B cell (primary cell): Measurements from ENCODE around the gene CAMK1D. TPM values are rescaled to one million over a fixed set of nuclear protein-coding genes. Genes with fewer than 3 reads are reported as not detected.

Source experiments
- ATAC-seq: fragments of 200-7000 bp; cut with Tn5 transposase; one replicate; pipeline ENCODE4 v1.10.0; 2021; ENCODE audit warnings: low read depth, mild to moderate bottlenecking, moderate number of reproducible peaks, moderate library complexity
- CTCF ChIA-PET: fragments of 350-600 bp; sonication (Branson Sonifier 250); formaldehyde crosslinking; loops from one replicate; lab custom pipeline; 2021; ENCODE audit warnings: antibody characterized with exemption, inconsistent platforms; lab: Charles Lee
- POLR2A ChIA-PET: fragments of 350-600 bp; sonication (Branson Sonifier 250); formaldehyde crosslinking; loops from one replicate; lab custom pipeline; 2021; ENCODE audit warnings: antibody characterized with exemption; lab: Charles Lee
- DNase-seq: peaks from one replicate; pipeline ENCODE4 v3.0.0; 2013
- H2AFZ ChIP-seq: 2 replicates; pipeline ENCODE4 v1.6.1; 2012; ENCODE audit warnings: mild to moderate bottlenecking, low read depth, low read length; ENCODE audit not compliant: insufficient read depth, poor library complexity, severe bottlenecking
- H3K27ac ChIP-seq, 2 donors: 1 replicate in 1 of 2; 2 replicates in 1 of 2; pipeline ENCODE4 v1.5.1; 2012 to 2013; ENCODE audit warnings: low read length in 2 of 2, mild to moderate bottlenecking in 2 of 2, moderate library complexity in 1 of 2
- H3K27me3 ChIP-seq, 4 experiments: fragments of 200-600 bp in 1 of 4; sonication (generic) in 1 of 4; replicated peaks in 1 of 4; 1 replicate in 2 of 4; 2 replicates in 2 of 4; pipeline versions ENCODE4 v1.6.1 to v1.7.0; 2013 to 2016; ENCODE audit warnings: low read length in 3 of 4, mild to moderate bottlenecking in 2 of 4, mixed read lengths in 1 of 4, moderate library complexity in 1 of 4; ENCODE audit not compliant: insufficient read depth in 4 of 4, control insufficient read depth in 3 of 4; ENCODE audit errors: control extremely low read depth in 1 of 4
- H3K36me3 ChIP-seq, 2 experiments: replicated peaks in 1 of 2; 1 replicate in 1 of 2; 2 replicates in 1 of 2; pipeline versions ENCODE4 v1.6.1 to v1.7.1; 2013; ENCODE audit warnings: low read length in 1 of 2; ENCODE audit not compliant: insufficient read depth in 2 of 2, control insufficient read depth in 1 of 2; ENCODE audit errors: control extremely low read depth in 1 of 2, extremely low read depth in 1 of 2
- H3K4me1 ChIP-seq, 2 donors: fragments of 200-600 bp in 1 of 2; sonication (generic) in 1 of 2; 1 replicate in 1 of 2; 2 replicates in 1 of 2; pipeline versions ENCODE4 v1.5.1 to v1.6.1; 2013 to 2017; ENCODE audit warnings: low read length in 2 of 2; ENCODE audit not compliant: control insufficient read depth in 2 of 2, insufficient read depth in 2 of 2
- H3K4me2 ChIP-seq: replicated peaks from 2 replicates; pipeline ENCODE3; 2012; ENCODE audit warnings: mild to moderate bottlenecking, low read depth, low read length; ENCODE audit not compliant: poor library complexity, severe bottlenecking
- H3K4me3 ChIP-seq, 5 experiments: fragments of 200-600 bp in 1 of 5; sonication (generic) in 1 of 5; 1 replicate in 3 of 5; 2 replicates in 2 of 5; pipeline versions ENCODE4 v1.5.1 to v1.7.0; 2011 to 2016; ENCODE audit warnings: low read length in 4 of 5, mild to moderate bottlenecking in 4 of 5, low read depth in 2 of 5, control low read depth in 1 of 5, moderate library complexity in 1 of 5; ENCODE audit not compliant: insufficient read depth in 1 of 5; ENCODE audit errors: control extremely low read depth in 1 of 5, extremely low read depth in 1 of 5
- H3K79me2 ChIP-seq: fragments of 200-600 bp; sonication (generic); one replicate; pipeline ENCODE4 v1.6.0; 2016; ENCODE audit warnings: low read length; ENCODE audit not compliant: control insufficient read depth, insufficient read depth
- H3K9ac ChIP-seq: fragments of 200-600 bp; sonication (generic); 2 replicates; pipeline ENCODE4 v1.6.1; 2017; ENCODE audit warnings: mild to moderate bottlenecking, low read length, moderate library complexity
- H3K9me3 ChIP-seq, 3 donors: one replicate each; pipeline versions ENCODE4 v1.6.1 to v1.7.1; 2013; ENCODE audit warnings: low read length in 2 of 3; ENCODE audit not compliant: control insufficient read depth in 2 of 3, insufficient read depth in 1 of 3; ENCODE audit errors: control extremely low read depth in 1 of 3
- H4K20me1 ChIP-seq: 2 replicates; pipeline ENCODE4 v1.6.0; 2012; ENCODE audit warnings: mild to moderate bottlenecking, low read length; ENCODE audit not compliant: insufficient read depth, control insufficient read depth, poor library complexity, severe bottlenecking
- H3K27ac Mint-ChIP-seq: one replicate; pipeline ENCODE4 v1.8.0; 2021; ENCODE audit warnings: mixed read lengths
- H3K27me3 Mint-ChIP-seq: one replicate; pipeline ENCODE4 v1.8.0; 2021; ENCODE audit warnings: mixed read lengths
- H3K4me1 Mint-ChIP-seq: one replicate; pipeline ENCODE4 v1.8.0; 2021; ENCODE audit warnings: mixed read lengths
- H3K4me3 Mint-ChIP-seq: one replicate; pipeline ENCODE4 v1.8.0; 2021; ENCODE audit warnings: mixed read lengths
- H3K9me3 Mint-ChIP-seq: one replicate; pipeline ENCODE4 v1.8.0; 2022; ENCODE audit warnings: mixed read lengths; ENCODE audit not compliant: insufficient read depth
- EZH2 ChIP-seq: IDR thresholded peaks from 2 replicates; pipeline ENCODE4 v1.6.1; 2012; ENCODE audit warnings: borderline replicate concordance, low read depth, mild to moderate bottlenecking, moderate library complexity, low read length; ENCODE audit not compliant: insufficient read depth, poor library complexity, severe bottlenecking
- WGBS: methylation state at CpG from one replicate; pipeline ENCODE4 v1.1.5; 2013; ENCODE audit warnings: missing lambda C conversion rate; ENCODE audit not compliant: insufficient coverage; 5-methylcytosine and 5-hydroxymethylcytosine counted together
- intact Hi-C: fragments of 100-400 bp; cut with micrococcal nuclease; formaldehyde crosslinking; loops from one replicate; pipeline ENCODE4 v1.10.0; 2022
- polyA plus RNA-seq: library from polyadenylated mRNA; depleted of rRNA; stranded (reverse); fragments of >200 nt; gene quantifications from 2 replicates; pipeline ENCODE4 v1.2.3, GENCODE V29; 2012
- total RNA-seq, 2 donors: library from RNA; stranded (reverse); fragments of 120-200 nt in 1 of 2; gene quantifications; 1 replicate in 1 of 2; 2 replicates in 1 of 2; pipeline versions ENCODE4 v1.2.3 to v1.2.4, GENCODE V29; 2013 to 2022
- TF ChIP-seq, protein P1 (sequence below): fragments of 200-600 bp; IDR thresholded peaks from one replicate; pipeline ENCODE4 v1.8.0; 2022; ENCODE audit warnings: antibody characterized with exemption, mild to moderate bottlenecking

The CAMK1D gene
- total and polyA plus RNA-seq, 2 donors (not counting 1 experiment from before 2014, with no cell fraction given), result 34.1 to 69.7 TPM

- Histone ChIP-seq H4K20me1 (peaks cover 97% of the 10 kb centered on the region), H3K36me3 (no peaks in the 10 kb centered on the region), H3K27me3 (no peaks in the 10 kb centered on the region), H3K4me1 (peaks cover 21 to 25% of the 10 kb centered on the region in 2 donors), H3K27ac (no peak overlapping the region), H3K9me3 (no peaks in the 10 kb centered on the region), H3K9ac (no peak overlapping the region), H3K4me2 (no peak overlapping the region), H3K4me3 (no peak overlapping the region), H3K79me2 (peaks cover 99% of the 10 kb centered on the region), H2AFZ (no peak overlapping the region)
- peaks cover 69% of the 10 kb centered on the region for H3K4me1 Mint-ChIP-seq
- POLR2A ChIA-PET, result no interaction called here
- no peak overlapping the region for H3K4me3 Mint-ChIP-seq
- TF ChIP-seq EZH2, result no peak
- TF ChIP-seq, protein P1, sequence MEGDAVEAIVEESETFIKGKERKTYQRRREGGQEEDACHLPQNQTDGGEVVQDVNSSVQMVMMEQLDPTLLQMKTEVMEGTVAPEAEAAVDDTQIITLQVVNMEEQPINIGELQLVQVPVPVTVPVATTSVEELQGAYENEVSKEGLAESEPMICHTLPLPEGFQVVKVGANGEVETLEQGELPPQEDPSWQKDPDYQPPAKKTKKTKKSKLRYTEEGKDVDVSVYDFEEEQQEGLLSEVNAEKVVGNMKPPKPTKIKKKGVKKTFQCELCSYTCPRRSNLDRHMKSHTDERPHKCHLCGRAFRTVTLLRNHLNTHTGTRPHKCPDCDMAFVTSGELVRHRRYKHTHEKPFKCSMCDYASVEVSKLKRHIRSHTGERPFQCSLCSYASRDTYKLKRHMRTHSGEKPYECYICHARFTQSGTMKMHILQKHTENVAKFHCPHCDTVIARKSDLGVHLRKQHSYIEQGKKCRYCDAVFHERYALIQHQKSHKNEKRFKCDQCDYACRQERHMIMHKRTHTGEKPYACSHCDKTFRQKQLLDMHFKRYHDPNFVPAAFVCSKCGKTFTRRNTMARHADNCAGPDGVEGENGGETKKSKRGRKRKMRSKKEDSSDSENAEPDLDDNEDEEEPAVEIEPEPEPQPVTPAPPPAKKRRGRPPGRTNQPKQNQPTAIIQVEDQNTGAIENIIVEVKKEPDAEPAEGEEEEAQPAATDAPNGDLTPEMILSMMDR, result no peak
- no peak overlapping the region for H3K27ac Mint-ChIP-seq
- DNase-seq (no peak), ATAC-seq (no peak)
- WGBS, result 87% methylated on average over 3 of the region's 6 CpGs
- H3K27me3 Mint-ChIP-seq, result no peaks in the 10 kb centered on the region
- intact Hi-C loops, result loop anchor here (10.0 kb wide), 1 partner anchor 63 kb away; no protein-coding TSS in a partner anchor
- peaks cover 3% of the 10 kb centered on the region for H3K9me3 Mint-ChIP-seq
- CTCF ChIA-PET, result no interaction called here
These were observed 68.0 kb downstream of the CAMK1D start for GRCh38 chr10:12417331-12417730.

GRCh38 chr10:12418000-12418399 lies 68.7 kb downstream of the CAMK1D start:
- ChIA-PET CTCF (no interaction called here), POLR2A (no interaction called here)
- Histone ChIP-seq H2AFZ (no peak overlapping the region), H3K4me3 (no peak overlapping the region), H3K79me2 (peaks cover 99% of the 10 kb centered on the region), H3K27me3 (no peaks in the 10 kb centered on the region), H3K27ac (no peak overlapping the region), H3K9me3 (no peaks in the 10 kb centered on the region), H3K4me1 (peaks cover 19 to 20% of the 10 kb centered on the region in 2 donors), H4K20me1 (peaks cover 97% of the 10 kb centered on the region), H3K9ac (no peak overlapping the region), H3K4me2 (no peak overlapping the region), H3K36me3 (no peaks in the 10 kb centered on the region)
- H3K27ac Mint-ChIP-seq, result no peak overlapping the region
- no peak for TF ChIP-seq EZH2
- TF ChIP-seq, protein P1, result no peak
- 94% methylated on average over 7 of the region's 7 CpGs for WGBS
- no peak for ATAC-seq
- H3K4me1 Mint-ChIP-seq, result peaks cover 70% of the 10 kb centered on the region
- intact Hi-C loops, result loop anchor here (10.0 kb wide), 1 partner anchor 63 kb away; no protein-coding TSS in a partner anchor
- no peak for DNase-seq
- H3K27me3 Mint-ChIP-seq, result no peaks in the 10 kb centered on the region
- H3K9me3 Mint-ChIP-seq, result peaks cover 3% of the 10 kb centered on the region
- no peak overlapping the region for H3K4me3 Mint-ChIP-seq
